Panc1 (cell line): ENCODE data around the gene TK2. TPM values are rescaled to one million over a fixed set of nuclear protein-coding genes. Genes with fewer than 3 reads are reported as not detected.

Experiments used
- ATAC-seq: fragments of 200-7000 bp; cut with Tn5 transposase; 2 replicates; pipeline ENCODE4 v1.9.1; 2020; ENCODE audit warnings: mild to moderate bottlenecking, moderate library complexity
- BruUV-seq: library from RNA; stranded (reverse); fragments of 400-500 nt; replicated peaks from 2 replicates; lab custom pipeline; 2021; lab: Mats Ljungman, UMichigan
- CTCF ChIA-PET: fragments of 300-600 bp; sonication (Branson Sonifier 250); formaldehyde crosslinking; loops from one replicate; lab custom pipeline; 2022; ENCODE audit warnings: antibody characterized with exemption; lab: Charles Lee
- POLR2A ChIA-PET: fragments of 300-600 bp; sonication (Branson Sonifier 250); formaldehyde crosslinking; loops from one replicate; lab custom pipeline; 2022; ENCODE audit warnings: antibody characterized with exemption; lab: Charles Lee
- DNase-seq: peaks from one replicate; pipeline ENCODE4 v3.0.0-alpha.2; 2010; ENCODE audit warnings: low read depth, low spot score
- H3K27ac ChIP-seq: 2 replicates; pipeline ENCODE4 v1.5.1; 2011; ENCODE audit warnings: mild to moderate bottlenecking, low read length, inconsistent platforms
- H3K27me3 ChIP-seq: fragments of 200-500 bp; sonication (Bioruptor generic); 2 replicates; pipeline ENCODE4 v1.6.0; 2014; ENCODE audit warnings: low read length, inconsistent platforms; ENCODE audit not compliant: control insufficient read depth, insufficient read depth
- H3K36me3 ChIP-seq: fragments of 200-500 bp; sonication (Bioruptor generic); 2 replicates; pipeline ENCODE4 v1.5.1; 2014; ENCODE audit warnings: inconsistent platforms, mild to moderate bottlenecking, low read length, moderate library complexity; ENCODE audit not compliant: control insufficient read depth, insufficient read depth
- H3K4me1 ChIP-seq: 2 replicates; pipeline ENCODE4 v1.5.1; 2011; ENCODE audit warnings: inconsistent platforms, mild to moderate bottlenecking, low read length, moderate library complexity; ENCODE audit not compliant: control insufficient read depth, insufficient read depth
- H3K4me3 ChIP-seq, 2 experiments: 2 replicates each; pipeline ENCODE4 v1.5.1; 2011 to 2012; ENCODE audit warnings: low read depth in 2 of 2, low read length in 2 of 2, mild to moderate bottlenecking in 2 of 2, inconsistent platforms in 1 of 2, moderate library complexity in 1 of 2
- H3K9me3 ChIP-seq: fragments of 200-500 bp; sonication (Bioruptor generic); 2 replicates; pipeline ENCODE4 v1.5.1; 2014; ENCODE audit warnings: low read depth, mild to moderate bottlenecking, inconsistent platforms, low read length, moderate library complexity; ENCODE audit not compliant: control insufficient read depth, insufficient read depth
- POLR2AphosphoS5 ChIP-seq: IDR thresholded peaks from 2 replicates; pipeline ENCODE4 v1.6.1; 2012; ENCODE audit warnings: mild to moderate bottlenecking, low read depth, low read length, moderate library complexity
- REST ChIP-seq, 2 experiments: IDR thresholded peaks; 2 replicates each; pipeline ENCODE4 v1.6.1; 2011 to 2012; ENCODE audit warnings: low read depth in 2 of 2, control low read depth in 1 of 2, low read length in 1 of 2, mild to moderate bottlenecking in 1 of 2, moderate library complexity in 1 of 2; ENCODE audit not compliant: insufficient read depth in 1 of 2
- SIN3A ChIP-seq: IDR thresholded peaks from 2 replicates; pipeline ENCODE4 v1.6.1; 2012; ENCODE audit warnings: low read depth, mild to moderate bottlenecking, low read length, moderate library complexity, borderline replicate concordance; ENCODE audit not compliant: insufficient read depth
- TCF7L2 ChIP-seq: IDR thresholded peaks from 2 replicates; pipeline ENCODE4 v1.6.1; 2011; ENCODE audit warnings: mild to moderate bottlenecking, low read depth, low read length, inconsistent platforms
- in situ Hi-C: cut with HindIII; loops from 2 replicates; pipeline ENCODE4 v1.10.0; 2016; ENCODE audit warnings: low sequenced_read_pairs, low pct_unique_long_range_greater_than_20kb
- intact Hi-C: fragments of 100-400 bp; cut with micrococcal nuclease; formaldehyde crosslinking; loops from one replicate; pipeline ENCODE4 v1.10.0; 2022; ENCODE audit not compliant: unreplicated experiment
- total RNA-seq: library from RNA; stranded (reverse); gene quantifications from one replicate; pipeline ENCODE4 v1.2.1, GENCODE V29; 2021; ENCODE audit not compliant: unreplicated experiment
- TF ChIP-seq, protein P1 (sequence below): fragments of 450-650 bp; IDR thresholded peaks from 2 replicates; pipeline ENCODE4 v1.5.1; 2017; ENCODE audit warnings: mild to moderate bottlenecking

Gene TK2
- total RNA-seq, 1 experiment from 2014 or later = 17.1 TPM

DNA sequence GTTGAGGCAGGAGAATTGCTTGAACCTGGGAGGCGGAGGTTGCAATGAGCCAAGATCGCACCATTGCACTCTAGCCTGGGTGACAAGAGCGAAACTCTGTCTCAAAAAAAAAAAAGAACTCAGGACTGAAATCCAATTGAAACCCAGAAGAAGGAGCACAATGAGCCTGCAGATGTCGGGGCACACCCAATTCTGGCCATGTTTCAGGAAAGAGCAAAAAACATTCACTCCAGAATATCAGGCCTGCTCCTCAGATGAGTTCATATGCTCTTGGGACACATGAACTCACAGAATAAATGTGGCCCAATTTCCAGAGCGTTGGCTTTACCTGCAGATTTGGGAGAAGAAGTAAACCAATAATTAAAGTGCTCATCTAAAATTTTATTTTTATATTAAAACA lies 26.4 kb upstream of the TK2 start:
- BruUV-seq = no TSS peak
- H3K4me1 ChIP-seq = no peaks in the 10 kb centered on the region
- POLR2A ChIA-PET = no interaction called here
- in situ Hi-C loops (no loop called here), intact Hi-C loops (no loop called here)
- DNase-seq (no peak), ATAC-seq (no peak)
- H3K9me3 ChIP-seq = no peaks in the 10 kb centered on the region
- no peak for TF ChIP-seq REST (IDR thresholded peaks at IDR 0.05; ENCODE audit: insufficient read depth in 1 of 2, low read depth in 2 of 2, low read length in 1 of 2)
- no peak overlapping the region for H3K27ac ChIP-seq
- no peaks in the 10 kb centered on the region for H3K36me3 ChIP-seq
- no peaks in the 10 kb centered on the region for H3K27me3 ChIP-seq
- CTCF ChIA-PET = no interaction called here
- no peak overlapping the region for H3K4me3 ChIP-seq

GRCh38 chr16:66575060-66575459 lies 25.1 kb upstream of the TK2 start:
- Histone ChIP-seq H3K4me3 (no peak overlapping the region), H3K4me1 (no peaks in the 10 kb centered on the region), H3K9me3 (no peaks in the 10 kb centered on the region), H3K36me3 (no peaks in the 10 kb centered on the region), H3K27ac (no peak overlapping the region), H3K27me3 (no peaks in the 10 kb centered on the region)
- POLR2A ChIA-PET = interaction anchor here (0.5 kb wide), 1 partner anchor 15 kb away, joined by 10 read pairs; no protein-coding TSS in a partner anchor
- DNase-seq (no peak), ATAC-seq (no peak)
- in situ Hi-C loops (no loop called here), intact Hi-C loops (no loop called here)
- TF ChIP-seq TCF7L2 (no peak), SIN3A (no peak), POLR2AphosphoS5 (no peak), REST (IDR thresholded peaks at IDR 0.05; ENCODE audit: insufficient read depth in 1 of 2, low read depth in 2 of 2, low read length in 1 of 2) (no peak)
- TF ChIP-seq, protein P1, sequence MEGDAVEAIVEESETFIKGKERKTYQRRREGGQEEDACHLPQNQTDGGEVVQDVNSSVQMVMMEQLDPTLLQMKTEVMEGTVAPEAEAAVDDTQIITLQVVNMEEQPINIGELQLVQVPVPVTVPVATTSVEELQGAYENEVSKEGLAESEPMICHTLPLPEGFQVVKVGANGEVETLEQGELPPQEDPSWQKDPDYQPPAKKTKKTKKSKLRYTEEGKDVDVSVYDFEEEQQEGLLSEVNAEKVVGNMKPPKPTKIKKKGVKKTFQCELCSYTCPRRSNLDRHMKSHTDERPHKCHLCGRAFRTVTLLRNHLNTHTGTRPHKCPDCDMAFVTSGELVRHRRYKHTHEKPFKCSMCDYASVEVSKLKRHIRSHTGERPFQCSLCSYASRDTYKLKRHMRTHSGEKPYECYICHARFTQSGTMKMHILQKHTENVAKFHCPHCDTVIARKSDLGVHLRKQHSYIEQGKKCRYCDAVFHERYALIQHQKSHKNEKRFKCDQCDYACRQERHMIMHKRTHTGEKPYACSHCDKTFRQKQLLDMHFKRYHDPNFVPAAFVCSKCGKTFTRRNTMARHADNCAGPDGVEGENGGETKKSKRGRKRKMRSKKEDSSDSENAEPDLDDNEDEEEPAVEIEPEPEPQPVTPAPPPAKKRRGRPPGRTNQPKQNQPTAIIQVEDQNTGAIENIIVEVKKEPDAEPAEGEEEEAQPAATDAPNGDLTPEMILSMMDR = no peak
- CTCF ChIA-PET = no interaction called here
- no TSS peak for BruUV-seq
